ENCODE results near the gene BBS1. TPM values are rescaled to one million over a fixed set of nuclear protein-coding genes. Genes with fewer than 3 reads are reported as not detected.

BBS1 gene
- total RNA-seq, 1 donor from 2014 or later: 35.8 TPM

GRCh38 chr11:66480117-66480938, 30.1 kb upstream of the BBS1 start, which contains the start of gene DPP3:
DPP3 (plus strand) TSS chr11:66480434; CDS start chr11:66482201, 1,767 bp downstream.
- Mint-ChIP-seq H3K36me3 (ENCODE audit: low read depth, unreplicated experiment) (peaks cover 4% of the 10 kb centered on the region), H3K27me3 (ENCODE audit: unreplicated experiment) (peaks cover 10% of the 10 kb centered on the region), H3K27ac (ENCODE audit: unreplicated experiment) (peak within 1 kb of the TSS; percentile 78), H3K4me3 (ENCODE audit: unreplicated experiment) (peak within 1 kb of the TSS; percentile 96), H3K9me3 (ENCODE audit: unreplicated experiment) (no peaks in the 10 kb centered on the region), H3K4me1 (ENCODE audit: unreplicated experiment) (peaks cover 9% of the 10 kb centered on the region)
- DNase-seq (ENCODE audit: low spot score): peak; percentile 97
- TF ChIP-seq, protein P1, sequence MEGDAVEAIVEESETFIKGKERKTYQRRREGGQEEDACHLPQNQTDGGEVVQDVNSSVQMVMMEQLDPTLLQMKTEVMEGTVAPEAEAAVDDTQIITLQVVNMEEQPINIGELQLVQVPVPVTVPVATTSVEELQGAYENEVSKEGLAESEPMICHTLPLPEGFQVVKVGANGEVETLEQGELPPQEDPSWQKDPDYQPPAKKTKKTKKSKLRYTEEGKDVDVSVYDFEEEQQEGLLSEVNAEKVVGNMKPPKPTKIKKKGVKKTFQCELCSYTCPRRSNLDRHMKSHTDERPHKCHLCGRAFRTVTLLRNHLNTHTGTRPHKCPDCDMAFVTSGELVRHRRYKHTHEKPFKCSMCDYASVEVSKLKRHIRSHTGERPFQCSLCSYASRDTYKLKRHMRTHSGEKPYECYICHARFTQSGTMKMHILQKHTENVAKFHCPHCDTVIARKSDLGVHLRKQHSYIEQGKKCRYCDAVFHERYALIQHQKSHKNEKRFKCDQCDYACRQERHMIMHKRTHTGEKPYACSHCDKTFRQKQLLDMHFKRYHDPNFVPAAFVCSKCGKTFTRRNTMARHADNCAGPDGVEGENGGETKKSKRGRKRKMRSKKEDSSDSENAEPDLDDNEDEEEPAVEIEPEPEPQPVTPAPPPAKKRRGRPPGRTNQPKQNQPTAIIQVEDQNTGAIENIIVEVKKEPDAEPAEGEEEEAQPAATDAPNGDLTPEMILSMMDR (IDR thresholded peaks at IDR 0.05; ENCODE audit: unreplicated experiment): no peak

GRCh38 chr11:66484806-66485380, 25.5 kb upstream of the BBS1 start:
- H3K27me3 Mint-ChIP-seq (ENCODE audit: unreplicated experiment): peaks cover 2% of the 10 kb centered on the region
- H3K27ac Mint-ChIP-seq (ENCODE audit: unreplicated experiment): no peak overlapping the region

DNA sequence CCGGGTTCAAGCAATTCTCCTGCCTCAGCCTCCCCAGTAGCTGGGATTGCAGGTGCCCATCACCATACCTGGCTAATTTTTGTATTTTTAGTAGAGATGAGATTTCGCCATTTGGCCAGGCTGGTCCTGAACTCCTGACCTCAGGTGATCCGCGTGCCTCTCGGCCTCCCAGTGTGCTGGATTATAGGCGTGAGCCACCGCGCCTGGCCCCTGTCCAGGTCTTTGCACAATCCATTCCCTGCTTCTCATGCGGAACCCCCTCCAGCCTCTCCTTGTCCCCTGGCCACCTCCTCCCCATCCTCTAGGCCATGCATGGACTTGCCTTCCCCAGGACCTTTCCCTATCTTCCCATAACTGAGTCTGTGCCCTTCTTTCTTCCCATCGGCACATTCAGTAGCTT, 21.5 kb upstream of the BBS1 start:
- no peak for DNase-seq (ENCODE audit: low spot score)
- H3K27ac Mint-ChIP-seq (ENCODE audit: unreplicated experiment): no peak overlapping the region
- H3K4me3 Mint-ChIP-seq (ENCODE audit: unreplicated experiment): no peak overlapping the region
- peaks cover 2% of the 10 kb centered on the region for H3K27me3 Mint-ChIP-seq (ENCODE audit: unreplicated experiment)
- H3K36me3 Mint-ChIP-seq (ENCODE audit: low read depth, unreplicated experiment): peaks cover 5% of the 10 kb centered on the region
- TF ChIP-seq, protein P1 (IDR thresholded peaks at IDR 0.05; ENCODE audit: unreplicated experiment): no peak
- H3K4me1 Mint-ChIP-seq (ENCODE audit: unreplicated experiment): peaks cover 3% of the 10 kb centered on the region
- no peaks in the 10 kb centered on the region for H3K9me3 Mint-ChIP-seq (ENCODE audit: unreplicated experiment)

More at GRCh38 chr11:66484806-66485380, 25.5 kb upstream of the BBS1 start:
- TF ChIP-seq, protein P1 (IDR thresholded peaks at IDR 0.05; ENCODE audit: unreplicated experiment): no peak
- no peak overlapping the region for H3K4me3 Mint-ChIP-seq (ENCODE audit: unreplicated experiment)
- no peaks in the 10 kb centered on the region for H3K9me3 Mint-ChIP-seq (ENCODE audit: unreplicated experiment)
- DNase-seq (ENCODE audit: low spot score): no peak
- H3K4me1 Mint-ChIP-seq (ENCODE audit: unreplicated experiment): no peaks in the 10 kb centered on the region
- no peaks in the 10 kb centered on the region for H3K36me3 Mint-ChIP-seq (ENCODE audit: low read depth, unreplicated experiment)

GRCh38 chr11:66489636-66490035, 20.8 kb upstream of the BBS1 start:
- Mint-ChIP-seq H3K36me3 (ENCODE audit: low read depth, unreplicated experiment) (peaks cover 5% of the 10 kb centered on the region), H3K4me3 (ENCODE audit: unreplicated experiment) (no peak overlapping the region), H3K27ac (ENCODE audit: unreplicated experiment) (no peak overlapping the region), H3K4me1 (ENCODE audit: unreplicated experiment) (peaks cover 3% of the 10 kb centered on the region), H3K27me3 (ENCODE audit: unreplicated experiment) (peaks cover 2% of the 10 kb centered on the region), H3K9me3 (ENCODE audit: unreplicated experiment) (no peaks in the 10 kb centered on the region)
- DNase-seq (ENCODE audit: low spot score): no peak
- TF ChIP-seq, protein P1 (IDR thresholded peaks at IDR 0.05; ENCODE audit: unreplicated experiment): no peak
